Fibroblast of skin of right quadriceps (primary cell): ENCODE results near the gene MRGPRX2.

Source experiments
- DNase-seq: peaks from one replicate; pipeline ENCODE4 v3.0.0-alpha.2; 2013

MRGPRX2 gene

GRCh38 chr11:19073454-19074415 lies 13.2 kb upstream of the MRGPRX2 start:
- no peak for DNase-seq

DNA sequence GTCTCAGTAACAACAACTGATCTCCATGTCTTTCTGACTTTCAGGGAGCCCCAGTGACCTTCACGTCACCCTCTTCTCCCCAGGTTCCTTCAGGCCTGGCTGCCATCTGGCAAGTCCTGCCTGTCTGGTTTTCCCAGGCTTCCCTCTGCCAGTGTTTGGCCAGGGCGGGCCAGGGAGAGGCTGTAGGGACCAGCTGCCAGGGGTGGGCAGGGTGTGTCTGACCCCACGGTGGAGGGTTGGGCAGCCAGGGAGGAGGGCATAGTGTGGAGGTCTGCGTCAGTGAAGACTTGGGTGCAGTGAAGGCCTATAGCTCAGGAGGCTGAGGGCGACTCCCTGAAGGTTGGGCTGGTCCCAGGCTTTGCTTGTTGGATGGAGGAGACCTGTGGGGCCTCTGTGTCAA lies 11.9 kb upstream of the MRGPRX2 start:
- DNase-seq = no peak

DNA sequence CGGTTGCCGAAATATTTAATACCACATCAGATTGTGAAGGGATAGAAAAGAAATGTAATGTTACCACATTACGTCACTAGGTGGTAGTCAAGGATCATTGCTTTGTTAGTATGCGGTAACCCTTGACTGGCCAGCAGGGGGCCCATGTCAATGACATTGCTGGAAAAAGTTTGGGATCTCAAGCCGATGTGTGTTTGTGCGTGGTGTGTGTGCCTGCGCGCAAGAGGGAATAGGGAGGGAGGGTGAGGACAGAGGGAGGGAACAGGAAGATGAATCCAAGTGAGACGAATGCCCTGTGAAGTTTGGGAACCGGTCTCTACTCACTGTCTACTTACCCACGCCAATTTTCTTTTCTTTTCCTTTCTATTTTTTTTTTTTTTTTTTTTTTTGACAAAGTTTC lies 10.7 kb upstream of the MRGPRX2 start:
- DNase-seq = peak; percentile 86

- no peak for DNase-seq
Measured at GRCh38 chr11:19059833-19060232, 684 bp downstream of the MRGPRX2 start.

- DNase-seq = no peak
Measured at GRCh38 chr11:19055905-19056304, 4.6 kb downstream of the MRGPRX2 start.

GRCh38 chr11:19055016-19055415 lies 5.5 kb downstream of the MRGPRX2 start:
- no peak for DNase-seq

DNA sequence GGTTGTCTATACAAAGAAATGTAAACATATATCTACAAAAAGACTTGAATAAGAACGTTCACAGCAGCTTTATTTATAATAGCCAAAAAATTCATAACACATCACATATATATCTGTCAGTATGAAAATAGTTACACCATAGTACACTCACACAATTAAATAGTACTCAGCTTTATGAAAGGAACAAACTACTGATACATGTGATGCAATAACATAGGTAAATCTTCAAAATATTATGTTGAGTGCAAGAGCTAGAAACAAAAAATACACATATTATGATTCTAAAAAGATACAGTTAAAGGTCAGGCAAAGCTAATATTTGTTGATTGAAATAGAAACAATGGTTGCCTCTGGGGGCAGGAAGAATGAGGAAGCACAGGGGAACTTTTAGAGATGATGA lies 6.6 kb downstream of the MRGPRX2 start:
- DNase-seq = no peak

DNA sequence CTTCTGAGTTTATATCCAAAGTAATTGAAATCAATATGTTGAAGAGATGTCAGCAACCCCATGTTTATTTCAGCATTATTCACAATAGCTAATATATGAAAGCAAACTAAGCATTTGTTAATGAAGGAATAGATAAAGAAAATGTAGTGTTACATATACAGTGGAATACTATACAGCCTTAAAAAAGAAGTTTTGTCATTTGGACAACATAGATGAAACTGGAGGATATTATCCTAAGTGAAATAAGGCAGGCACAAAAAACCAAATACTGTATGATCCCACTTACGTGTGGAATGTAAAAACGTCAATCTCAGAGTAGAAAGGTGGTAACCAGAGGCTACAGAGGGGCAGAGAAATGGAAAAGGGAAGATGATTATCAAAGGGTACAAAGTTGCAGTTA lies 10.2 kb downstream of the MRGPRX2 start:
- DNase-seq = no peak

GRCh38 chr11:19049351-19049750 lies 11.2 kb downstream of the MRGPRX2 start:
- no peak for DNase-seq

DNA sequence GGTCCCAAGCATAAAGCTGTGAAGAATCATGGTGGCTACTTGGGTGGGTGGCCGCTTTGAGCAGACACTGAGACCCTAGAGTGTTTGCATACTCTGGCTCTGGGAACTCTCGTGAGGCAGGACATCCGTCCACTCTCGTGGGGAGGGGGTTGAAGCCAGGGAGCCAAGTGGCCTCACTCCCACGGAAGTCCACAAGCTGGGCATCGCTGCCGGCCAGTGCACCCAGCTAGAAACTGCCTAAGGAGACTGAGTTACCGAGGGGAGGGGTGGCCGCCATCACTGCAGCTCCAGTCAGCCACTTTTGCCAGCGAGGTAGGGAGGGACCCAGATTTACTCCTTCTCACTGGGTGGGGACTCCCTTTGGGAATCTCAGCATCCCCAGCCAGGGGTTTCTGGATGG lies 20.5 kb downstream of the MRGPRX2 start:
- no peak for DNase-seq

- DNase-seq = no peak
Measured at GRCh38 chr11:19039409-19039808, 21.1 kb downstream of the MRGPRX2 start.

- DNase-seq = no peak
Measured at GRCh38 chr11:19032990-19033389, 27.5 kb downstream of the MRGPRX2 start.

DNA sequence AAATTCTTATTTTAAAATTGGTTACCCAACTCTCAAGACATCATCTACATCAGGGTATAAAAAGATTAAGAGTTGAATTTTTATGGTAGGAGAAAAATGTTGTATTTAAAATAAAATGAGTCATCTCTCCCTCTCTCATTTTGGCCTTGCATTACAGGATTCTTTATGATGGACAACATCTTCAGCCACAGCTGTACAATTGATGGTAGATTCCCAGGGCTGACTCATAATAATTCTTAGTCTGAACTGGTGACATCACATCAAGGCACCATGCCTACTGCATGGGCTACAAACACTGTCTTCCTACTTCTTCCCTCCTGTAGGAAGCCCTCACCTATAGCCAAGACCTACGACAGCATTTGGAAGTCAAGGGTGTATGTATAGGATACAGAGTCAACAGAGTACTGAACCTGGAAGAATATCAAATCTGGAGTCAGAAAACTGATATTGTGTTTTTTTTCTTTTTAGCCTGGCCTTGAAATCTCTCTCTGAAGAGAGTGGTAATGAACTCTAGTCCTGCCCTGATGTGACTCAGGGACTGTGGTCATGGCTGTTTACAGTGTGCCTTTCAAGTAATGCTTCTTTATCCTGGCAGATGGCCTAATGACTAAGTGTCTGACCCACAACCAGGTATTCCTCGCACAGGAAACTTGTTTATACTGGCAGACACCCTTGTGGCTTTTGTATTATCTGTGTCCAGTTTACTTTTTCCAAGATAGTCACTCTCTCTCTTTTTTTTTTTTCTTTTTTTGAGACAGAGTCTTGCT lies 32.5 kb downstream of the MRGPRX2 start:
- peak; percentile 20 for DNase-seq

- DNase-seq = no peak
Measured at GRCh38 chr11:19026862-19027261, 33.7 kb downstream of the MRGPRX2 start.

DNA sequence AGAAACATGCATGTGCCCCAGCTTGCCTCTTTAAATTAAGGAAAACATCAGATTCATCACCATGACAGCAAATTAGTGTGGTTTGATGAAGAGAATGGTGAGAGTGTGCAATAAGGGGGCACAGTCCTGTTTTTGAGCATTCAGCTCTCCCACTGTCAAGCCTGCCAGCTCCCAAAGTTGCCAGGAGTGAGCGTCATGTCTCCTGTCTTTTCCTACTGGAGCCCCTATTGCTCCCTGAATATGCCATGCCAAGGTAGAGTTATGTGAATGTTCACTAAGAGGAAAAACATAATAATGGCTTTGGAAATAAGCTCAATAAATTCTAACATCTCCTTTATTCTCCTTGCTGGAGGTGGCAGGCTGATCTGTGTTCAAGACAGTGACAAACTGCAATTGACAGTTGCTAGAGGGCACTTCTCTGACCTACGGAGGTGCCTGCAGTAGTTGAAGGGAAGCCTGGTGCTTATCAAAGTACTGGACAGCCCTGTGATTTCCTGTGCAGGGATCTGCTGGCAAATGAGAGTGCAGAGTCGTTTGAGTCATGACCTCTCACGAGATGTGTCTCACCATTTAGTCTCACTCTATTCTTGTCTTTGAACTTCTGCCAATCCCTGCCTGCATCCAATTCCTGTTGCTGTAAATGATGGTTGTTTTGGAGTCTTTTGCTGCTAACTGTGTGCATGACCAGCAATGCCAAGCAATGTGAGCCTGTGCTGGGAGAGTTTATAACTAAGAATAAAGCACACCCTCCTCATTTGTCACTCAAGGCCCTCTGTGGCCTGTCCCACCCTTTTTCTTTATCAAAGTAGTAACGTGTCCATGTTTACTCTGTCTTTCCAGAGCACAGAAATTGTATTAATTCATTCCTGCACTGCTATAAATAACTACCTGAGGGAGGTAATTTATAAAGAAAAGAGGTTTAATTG lies 34.8 kb downstream of the MRGPRX2 start:
- no peak for DNase-seq

DNA sequence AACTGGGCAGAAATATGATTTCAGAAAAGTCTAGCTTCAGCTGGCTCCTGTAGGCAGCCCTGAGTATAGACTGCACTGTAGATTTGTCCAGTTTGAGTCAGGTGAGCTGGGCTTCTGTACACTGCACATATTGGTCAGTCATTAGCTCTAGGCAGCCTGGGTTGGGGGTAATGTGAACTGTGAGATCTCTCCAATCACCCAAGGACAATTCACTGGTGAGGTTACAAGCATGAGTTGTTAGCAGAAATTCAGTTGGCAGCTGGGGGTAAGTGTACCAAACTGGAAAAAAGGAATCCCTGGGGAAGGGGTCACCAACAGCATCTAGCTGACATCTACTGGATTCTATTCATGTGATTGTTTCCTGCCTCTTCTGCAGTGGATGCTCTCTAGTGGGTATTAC lies 39.7 kb downstream of the MRGPRX2 start:
- DNase-seq = no peak

- no peak for DNase-seq
Measured at GRCh38 chr11:19018901-19019300, 41.6 kb downstream of the MRGPRX2 start.

GRCh38 chr11:19013181-19013857 lies 47.2 kb downstream of the MRGPRX2 start:
- DNase-seq = no peak

DNA sequence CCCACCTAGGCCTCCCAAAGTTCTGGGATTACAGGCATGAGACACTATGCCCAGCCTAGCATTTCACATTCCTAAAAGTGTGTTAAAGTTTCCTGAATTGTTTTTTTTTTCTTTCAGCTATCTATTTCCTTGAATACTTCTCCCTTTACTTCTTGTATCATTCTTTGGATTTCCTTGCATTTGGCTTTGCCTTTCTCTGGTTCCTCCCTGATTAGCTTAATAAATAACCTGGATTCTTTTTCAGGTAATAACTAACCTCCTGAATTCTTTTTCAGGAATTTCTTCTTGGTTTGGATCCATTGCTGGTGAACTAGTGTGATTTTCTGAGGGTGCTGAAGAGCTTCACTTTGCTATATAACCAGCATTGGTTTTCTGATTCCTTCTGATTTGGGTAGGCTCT lies 47.9 kb downstream of the MRGPRX2 start:
- DNase-seq = no peak
